ENCODE measurements around the gene GLIS1. TPM values are rescaled to one million over a fixed set of nuclear protein-coding genes. Genes with fewer than 3 reads are reported as not detected.
A peak's percentile ranks its signal among the peaks of the same experiment; 100 is the strongest.

Gene GLIS1
- total and polyA plus RNA-seq, 8 donors, result 0.20 to 4.8 (median 0.55) TPM; not detected in 1

DNA sequence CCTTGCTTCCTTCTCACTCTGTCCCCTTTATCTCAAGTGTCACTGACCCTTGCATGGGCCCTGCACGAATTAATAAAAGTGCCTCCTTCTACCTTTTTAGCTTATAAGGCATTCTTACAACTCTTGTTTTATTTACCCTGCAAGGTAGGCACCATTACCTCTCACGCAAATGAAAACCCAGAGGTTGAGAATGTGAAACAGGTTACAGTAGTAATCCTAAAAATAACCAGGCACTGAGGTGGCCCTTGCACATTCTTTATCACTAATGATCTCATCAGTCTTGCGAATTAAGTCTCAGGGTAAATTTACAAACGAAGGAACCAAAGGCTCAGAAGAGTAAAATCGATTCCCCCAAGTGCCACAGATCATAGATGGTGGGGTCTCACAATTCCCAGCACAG is 3.7 kb downstream of the GLIS1 start:
- TF ChIP-seq CTCF (IDR thresholded peaks at IDR 0.05), result no peak
- TF ChIP-seq POLR2A (IDR thresholded peaks at IDR 0.05), result no peak
- no peak for TF ChIP-seq EP300 (IDR thresholded peaks at IDR 0.05)
- TF ChIP-seq POLR2AphosphoS5 (IDR thresholded peaks at IDR 0.05), result no peak
- no peak overlapping the region for H3K4me3 ChIP-seq
- DNase-seq, result no peak
- peaks cover 4 to 70% (median 31%) of the 10 kb centered on the region in 3 donors for H3K27me3 ChIP-seq
- no peaks in the 10 kb centered on the region for H3K36me3 ChIP-seq
- peaks cover 19 to 26% (median 25%) of the 10 kb centered on the region in 4 donors for H3K4me1 ChIP-seq
- peak overlapping the region in 4 of 5 donors; percentile 34 to 63 (median 54) for H3K27ac ChIP-seq
- intact Hi-C loops (cut with DNase I; ENCODE audit: low total_unique reads), result no loop called here
- no peaks in the 10 kb centered on the region for H3K9me3 ChIP-seq
- 45 to 69% (median 62%) methylated on average over 5 of the region's 5 CpGs for WGBS, 5 donors

DNA sequence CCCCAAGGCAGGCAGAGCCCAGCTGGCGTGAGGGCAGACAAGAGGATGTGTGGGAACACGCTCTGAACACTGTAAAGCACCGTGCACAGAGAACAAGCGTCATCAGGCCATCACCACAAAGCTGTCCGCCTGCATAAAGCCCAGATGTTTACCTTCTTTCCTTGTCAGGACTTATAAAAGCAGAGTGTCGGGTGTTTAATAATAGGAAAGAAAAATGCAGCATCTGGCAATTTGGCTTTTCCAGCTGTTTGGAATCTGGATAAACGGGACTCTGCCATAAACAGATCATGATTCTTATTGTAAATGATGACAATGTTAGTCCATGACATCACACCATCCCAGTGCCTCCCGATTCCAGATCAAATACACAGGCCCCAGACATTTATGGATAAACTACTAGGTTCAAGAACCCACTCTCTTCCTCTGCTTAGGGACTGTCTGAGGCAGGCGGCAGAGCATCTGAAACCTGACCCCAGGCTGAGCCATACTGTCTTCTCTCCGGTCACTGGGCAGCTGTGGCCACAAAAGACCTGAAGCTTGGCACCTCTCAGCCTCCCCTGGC is 4.2 kb downstream of the GLIS1 start:
- Histone ChIP-seq H3K4me1 (peaks cover 18 to 23% (median 21%) of the 10 kb centered on the region in 4 donors), H3K27ac (peak overlapping the region in 4 of 5 donors; percentile 34 to 63 (median 54)), H3K27me3 (peaks cover 4 to 65% (median 25%) of the 10 kb centered on the region in 3 donors), H3K36me3 (no peaks in the 10 kb centered on the region), H3K9me3 (no peaks in the 10 kb centered on the region), H3K4me3 (no peak overlapping the region)
- WGBS, 5 donors, result 62 to 66% (median 63%) methylated on average over 10 of the region's 10 CpGs
- intact Hi-C loops (cut with DNase I; ENCODE audit: low total_unique reads), result no loop called here
- DNase-seq, result peak in 1 of 2 donors; percentile 25
- TF ChIP-seq POLR2A (IDR thresholded peaks at IDR 0.05), result no peak

DNA sequence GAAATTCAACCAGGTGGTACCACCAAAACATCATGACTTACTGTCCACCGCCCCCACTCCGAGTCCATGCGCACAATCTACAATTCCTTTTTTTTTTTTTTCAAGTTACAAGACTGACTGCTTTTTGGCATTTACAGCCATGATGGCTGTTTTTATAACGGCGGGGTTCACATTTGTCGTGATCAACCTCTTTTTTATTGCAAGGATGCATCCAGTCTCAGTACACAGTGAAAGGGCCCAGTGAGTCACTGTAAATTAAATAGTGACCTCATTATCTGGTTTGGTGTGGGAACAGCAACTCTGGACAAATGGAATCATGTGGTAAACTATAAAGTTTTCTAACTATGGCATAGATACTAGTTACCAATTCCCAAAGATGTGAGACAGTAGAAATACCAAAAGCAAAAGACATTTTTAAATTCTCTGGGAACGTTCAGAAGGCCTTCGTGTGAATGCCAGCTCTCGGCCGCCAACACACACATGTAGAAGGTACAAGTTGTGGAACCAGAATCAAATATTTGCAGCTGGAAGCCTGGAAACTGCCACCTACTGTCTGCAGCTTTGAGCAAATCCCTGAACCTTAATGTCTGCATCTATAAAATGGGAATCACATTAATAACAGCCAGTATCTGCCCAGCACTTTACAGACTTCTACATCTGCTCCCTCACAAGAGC is 4.9 kb downstream of the GLIS1 start:
- Histone ChIP-seq H3K27ac (peak overlapping the region in 3 of 5 donors; percentile 27 to 59 (median 57)), H3K36me3 (no peaks in the 10 kb centered on the region), H3K27me3 (peaks cover 4 to 59% (median 19%) of the 10 kb centered on the region in 3 donors), H3K4me3 (no peak overlapping the region), H3K4me1 (peaks cover 14 to 17% (median 15%) of the 10 kb centered on the region in 4 donors), H3K9me3 (no peaks in the 10 kb centered on the region)
- no peak for DNase-seq
- intact Hi-C loops (cut with DNase I; ENCODE audit: low total_unique reads), result no loop called here
- WGBS, 5 donors, result 70 to 84% (median 78%) methylated on average over 10 of the region's 10 CpGs
- TF ChIP-seq CTCF (IDR thresholded peaks at IDR 0.05) (no peak), EP300 (IDR thresholded peaks at IDR 0.05) (no peak), POLR2A (IDR thresholded peaks at IDR 0.05) (no peak), POLR2AphosphoS5 (IDR thresholded peaks at IDR 0.05) (no peak)

GRCh38 chr1:53733447-53733931 is 5.5 kb downstream of the GLIS1 start:
- no peak for DNase-seq
- no peak for TF ChIP-seq POLR2A (IDR thresholded peaks at IDR 0.05)
- TF ChIP-seq POLR2AphosphoS5 (IDR thresholded peaks at IDR 0.05), result no peak
- no peak for TF ChIP-seq EP300 (IDR thresholded peaks at IDR 0.05)
- TF ChIP-seq CTCF (IDR thresholded peaks at IDR 0.05), result no peak
- WGBS, 5 donors, result 88 to 94% (median 90%) methylated on average over 12 of the region's 12 CpGs
- Histone ChIP-seq H3K9me3 (no peaks in the 10 kb centered on the region), H3K27ac (peak overlapping the region in 3 of 5 donors; percentile 23 to 59 (median 27)), H3K4me1 (peaks cover 9 to 13% (median 11%) of the 10 kb centered on the region in 4 donors), H3K27me3 (peaks cover 4 to 52% (median 15%) of the 10 kb centered on the region in 3 donors), H3K4me3 (no peak overlapping the region), H3K36me3 (no peaks in the 10 kb centered on the region)
- intact Hi-C loops (cut with DNase I; ENCODE audit: low total_unique reads), result no loop called here

All from stomach (tissue), 9 donors.